Activated CD4-positive, alpha-beta memory T cell treated with anti-CD3 and anti-CD28 coated beads, Interleukin-2, amount 10 ng/mL, durations not matched to agents 7 days and 5 days (primary cell): ENCODE results near the gene AKTIP. TPM values are rescaled to one million over a fixed set of nuclear protein-coding genes. Genes with fewer than 3 reads are reported as not detected.
"Not testable (repeated sequence)": the region's sequence is repeated elsewhere in the genome, so short reads cannot be mapped to it uniquely, and the experiment has no call there.

ENCODE experiments used
- CTCF ChIA-PET: fragments of 350-600 bp; sonication (Branson Sonifier 250); formaldehyde crosslinking; loops from one replicate; lab custom pipeline; 2021; ENCODE audit warnings: antibody characterized with exemption, inconsistent platforms; lab: Charles Lee
- POLR2A ChIA-PET: fragments of 350-600 bp; sonication (Branson Sonifier 250); formaldehyde crosslinking; loops from one replicate; lab custom pipeline; 2021; ENCODE audit warnings: antibody characterized with exemption; lab: Charles Lee
- DNase-seq: peaks from one replicate; pipeline ENCODE4 v3.0.0-alpha.2; 2020
- H3K27ac Mint-ChIP-seq: one replicate; pipeline ENCODE4 v1.8.0; 2021; ENCODE audit warnings: mild to moderate bottlenecking, mixed read lengths
- H3K27me3 Mint-ChIP-seq: one replicate; pipeline ENCODE4 v1.8.0; 2021; ENCODE audit warnings: mixed read lengths
- H3K36me3 Mint-ChIP-seq: one replicate; pipeline ENCODE4 v1.8.0; 2021; ENCODE audit warnings: low read depth, mixed read lengths
- H3K4me1 Mint-ChIP-seq: one replicate; pipeline ENCODE4 v1.8.0; 2021; ENCODE audit warnings: mixed read lengths
- H3K4me3 Mint-ChIP-seq: one replicate; pipeline ENCODE4 v1.8.0; 2021; ENCODE audit warnings: mild to moderate bottlenecking, mixed read lengths
- H3K9me3 Mint-ChIP-seq: one replicate; pipeline ENCODE4 v1.8.0; 2021; ENCODE audit warnings: mixed read lengths
- total RNA-seq, 2 experiments: library from RNA; stranded (reverse); gene quantifications; one replicate each; pipeline ENCODE4 v1.2.3, GENCODE V29; 2021

AKTIP gene
- total RNA-seq, result 10 to 100 TPM; 53.3 to 57.0 TPM

DNA sequence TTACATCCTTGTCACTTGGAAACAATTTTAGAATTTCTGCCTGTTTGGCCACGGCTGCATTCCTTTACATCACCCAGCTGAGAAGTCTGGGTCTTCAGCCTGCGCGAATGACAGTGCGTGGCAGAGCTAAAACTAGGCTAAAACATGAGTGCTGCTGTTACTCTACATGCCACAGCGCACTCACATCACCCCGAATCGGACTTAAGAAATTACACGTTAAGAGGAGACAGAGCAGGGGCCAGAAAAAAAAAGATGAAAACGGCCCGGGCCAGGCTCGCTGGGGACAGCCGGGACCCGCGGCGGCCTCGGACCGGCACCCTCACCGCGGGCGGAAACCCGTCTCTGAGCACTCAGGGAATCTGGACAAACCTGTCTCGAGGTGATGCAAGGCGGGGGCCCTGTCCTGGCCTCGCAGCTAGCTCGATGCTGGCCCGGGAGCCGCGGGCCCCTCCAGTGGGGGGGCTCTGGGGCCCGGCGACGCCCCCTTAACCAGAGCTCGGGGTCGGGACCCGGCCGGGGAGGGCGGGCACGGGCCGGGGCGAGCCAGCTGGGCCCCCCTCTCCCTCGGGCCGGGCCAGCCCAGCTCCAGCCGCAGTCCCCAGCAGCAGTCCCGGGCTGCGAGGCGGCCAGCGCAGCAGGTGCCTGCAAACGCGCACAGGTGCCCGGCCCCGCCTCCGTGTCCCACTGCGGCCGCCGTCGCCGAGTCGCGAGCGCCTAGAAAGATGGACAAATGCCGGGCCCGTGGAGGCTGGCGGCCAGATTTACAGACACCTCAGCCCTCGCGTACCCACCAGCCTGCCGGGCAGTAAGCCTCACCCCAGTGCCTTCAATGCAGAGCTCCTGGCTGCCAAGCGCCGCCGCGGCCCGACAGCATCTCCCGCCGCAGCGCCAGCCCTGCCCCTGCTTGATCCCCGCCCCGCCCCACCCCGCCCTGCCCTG lies at the start of gene AKTIP:
TSS of gene AKTIP (minus strand) at position 879 of the 939 bp plus-strand sequence. CDS start 2,950 bp downstream, outside the sequence.
- Mint-ChIP-seq H3K4me1 (peaks cover 62% of the 10 kb centered on the region), H3K27me3 (no peaks in the 10 kb centered on the region), H3K27ac (peak within 1 kb of the TSS; percentile 92), H3K4me3 (peak within 1 kb of the TSS; percentile 99), H3K9me3 (no peaks in the 10 kb centered on the region), H3K36me3 (peaks cover 43% of the 10 kb centered on the region)
- ChIA-PET POLR2A (interaction anchor here (0.9 to 7.2 kb wide), 18 partner anchors 9 to 1427 kb away, joined by 3 to 125 read pairs (median 6); partner anchors contain the start of genes CHD9, FTO, RBL2 and RPGRIP1L), CTCF (interaction anchor here (1.0 to 3.3 kb wide), 5 partner anchors 13 to 448 kb away, joined by 3 to 17 read pairs (median 4); partner anchors contain the start of genes CHD9 and RBL2)
- DNase-seq, result peak; percentile 53

DNA sequence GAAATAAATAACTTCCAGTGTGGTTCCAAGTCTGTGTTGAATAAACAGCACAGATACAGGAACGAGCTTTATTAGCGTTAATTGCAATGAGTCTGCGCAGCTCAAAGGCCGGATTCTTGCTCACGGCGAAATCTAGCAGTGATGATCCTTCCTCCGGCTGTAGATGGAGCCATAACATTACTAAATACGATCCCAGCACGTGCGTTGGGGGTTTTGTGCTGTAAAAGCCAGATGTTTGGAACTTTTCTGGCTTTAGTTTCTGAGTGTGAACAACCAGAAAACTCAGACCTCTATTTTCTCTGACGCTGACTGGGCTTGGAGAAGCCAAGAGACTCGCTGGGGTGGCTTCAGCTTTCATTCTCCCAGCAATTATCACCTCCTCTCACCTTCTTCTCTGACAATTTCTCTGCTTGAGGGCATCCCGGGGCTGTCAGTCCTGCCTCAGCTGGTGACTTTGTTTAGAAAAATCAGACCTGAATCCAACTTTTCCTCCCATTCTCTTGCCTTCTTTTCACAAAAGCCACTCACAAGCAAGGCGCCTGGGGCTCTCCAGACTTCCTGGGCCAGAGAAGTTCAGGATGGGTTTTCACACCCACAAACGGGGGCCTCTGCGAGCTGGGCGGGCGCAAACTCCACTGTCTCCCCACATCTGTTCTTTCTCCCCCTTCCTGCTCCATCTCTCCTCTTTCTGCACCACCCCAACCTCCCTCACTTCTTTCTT lies 47.1 kb upstream of the AKTIP start:
- CTCF ChIA-PET, result interaction anchor here (0.6 to 2.8 kb wide), 38 partner anchors 9 to 1711 kb away, joined by 3 to 21 read pairs (median 4); partner anchors contain the start of genes CHD9, FTO, RBL2 and RPGRIP1L

DNA sequence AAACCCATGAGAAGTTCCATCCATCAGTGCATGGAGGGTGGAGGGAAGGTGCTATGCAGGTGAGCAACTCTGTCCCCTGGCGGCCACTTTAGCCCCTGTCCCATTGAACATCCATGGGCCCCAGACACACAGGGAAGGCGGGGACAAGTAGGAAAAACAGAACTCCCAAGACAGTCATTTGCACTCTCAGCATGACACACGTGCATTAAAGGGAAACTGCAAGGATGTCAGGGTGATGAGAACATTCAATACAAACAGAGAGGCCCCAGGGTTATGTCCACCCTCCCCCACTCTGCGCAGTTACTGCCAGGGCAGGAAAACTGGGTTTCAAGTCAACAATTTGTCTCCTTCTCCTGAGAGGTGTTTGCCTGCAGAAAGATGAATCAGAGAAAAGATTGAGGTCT lies 44.0 kb upstream of the AKTIP start:
- Mint-ChIP-seq H3K36me3 (no peaks in the 10 kb centered on the region), H3K27me3 (peaks cover 13% of the 10 kb centered on the region), H3K4me1 (peaks cover 34% of the 10 kb centered on the region), H3K9me3 (no peaks in the 10 kb centered on the region), H3K4me3 (no peak overlapping the region), H3K27ac (no peak overlapping the region)
- ChIA-PET CTCF (interaction anchor here (2.2 kb wide), 1 partner anchor 11 kb away, joined by 6 read pairs; no protein-coding TSS in a partner anchor), POLR2A (no interaction called here)
- no peak for DNase-seq

More for the DNA sequence above, 47.1 kb upstream of the AKTIP start:
- DNase-seq, result peak; percentile 60
- Mint-ChIP-seq H3K9me3 (no peaks in the 10 kb centered on the region), H3K4me1 (peaks cover 26% of the 10 kb centered on the region), H3K27ac (no peak overlapping the region), H3K36me3 (no peaks in the 10 kb centered on the region), H3K4me3 (no peak overlapping the region), H3K27me3 (peaks cover 8% of the 10 kb centered on the region)
- POLR2A ChIA-PET, result interaction anchor here (0.7 to 1.1 kb wide), 3 partner anchors 46 to 639 kb away, joined by 3 read pairs; partner anchors contain the start of gene AKTIP

DNA sequence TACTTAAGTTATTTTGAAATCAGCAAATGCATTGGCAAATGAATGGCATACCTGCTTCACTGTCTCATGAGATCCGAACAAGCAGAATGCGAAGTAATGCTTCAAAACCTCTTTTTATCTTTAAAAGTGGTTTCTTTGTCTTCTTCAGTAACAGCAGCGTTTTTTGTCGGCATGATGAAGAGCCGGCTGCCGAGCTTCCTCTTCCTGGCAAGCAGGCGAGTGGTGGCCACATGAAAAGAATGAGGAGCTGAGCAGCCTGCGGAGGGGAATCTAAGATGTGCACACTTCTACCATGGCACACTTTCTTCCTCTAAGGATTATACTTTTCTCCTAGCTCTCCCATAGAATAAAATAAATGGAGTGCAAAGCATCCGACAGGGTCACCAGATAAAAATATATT lies 42.4 kb upstream of the AKTIP start:
- no peaks in the 10 kb centered on the region for H3K36me3 Mint-ChIP-seq
- H3K4me3 Mint-ChIP-seq, result no peak overlapping the region
- POLR2A ChIA-PET, result interaction anchor here (1.0 to 1.4 kb wide), 2 partner anchors 27 to 42 kb away, joined by 3 to 11 read pairs; no protein-coding TSS in a partner anchor
- H3K27ac Mint-ChIP-seq, result peak overlapping the region; percentile 2
- CTCF ChIA-PET, result interaction anchor here (0.7 to 2.2 kb wide), 4 partner anchors 9 to 490 kb away, joined by 3 to 8 read pairs (median 6); partner anchors contain the start of gene CHD9
- peaks cover 29% of the 10 kb centered on the region for H3K4me1 Mint-ChIP-seq
- peaks cover 13% of the 10 kb centered on the region for H3K27me3 Mint-ChIP-seq
- H3K9me3 Mint-ChIP-seq, result no peaks in the 10 kb centered on the region
- DNase-seq, result peak; percentile 35

DNA sequence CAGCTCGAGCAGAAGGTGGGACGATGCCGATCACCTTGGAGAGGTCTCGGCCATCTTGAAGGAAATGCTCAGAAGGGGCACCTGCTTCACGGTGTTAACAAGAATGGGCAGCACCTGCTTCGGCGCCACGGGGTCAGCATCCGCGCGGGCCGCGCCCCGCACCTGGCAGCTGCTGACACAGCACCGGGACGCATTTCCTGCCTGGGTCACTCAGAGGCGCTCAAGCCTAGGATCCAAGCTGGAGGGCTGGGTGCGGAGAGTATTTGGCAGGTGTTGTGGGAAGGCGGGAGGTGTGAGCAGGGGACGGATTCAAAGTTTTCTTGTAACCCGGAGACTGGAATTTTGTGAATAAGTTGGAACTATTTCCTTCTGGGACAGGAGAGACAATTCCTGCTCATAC lies 39.3 kb upstream of the AKTIP start:
- no peak for DNase-seq
- Mint-ChIP-seq H3K9me3 (no peaks in the 10 kb centered on the region), H3K4me3 (no peak overlapping the region), H3K27ac (no peak overlapping the region), H3K36me3 (no peaks in the 10 kb centered on the region), H3K27me3 (peaks cover 7% of the 10 kb centered on the region), H3K4me1 (peaks cover 24% of the 10 kb centered on the region)
- ChIA-PET POLR2A (no interaction called here), CTCF (interaction anchor here (0.9 kb wide), 1 partner anchor 9 kb away, joined by 4 read pairs; no protein-coding TSS in a partner anchor)

DNA sequence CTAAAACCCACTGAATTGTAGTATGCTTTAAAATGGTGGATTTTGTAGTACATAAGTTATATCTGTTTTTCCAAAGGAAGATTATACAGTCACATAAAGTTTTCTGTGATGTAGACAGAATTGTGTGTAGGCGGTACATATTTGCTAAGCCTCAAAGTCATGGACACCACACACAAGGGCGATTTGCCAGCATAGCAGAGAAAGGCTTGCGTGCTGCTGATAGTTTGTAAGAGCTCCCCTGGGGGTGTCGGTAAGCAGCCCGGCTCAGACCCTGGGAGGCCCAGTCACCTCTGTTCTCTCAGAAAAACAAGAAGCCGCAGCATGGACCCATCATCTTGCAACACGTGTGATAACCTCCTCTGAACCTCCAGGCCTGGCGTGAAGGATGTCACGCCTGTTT lies 38.3 kb upstream of the AKTIP start:
- Mint-ChIP-seq H3K27me3 (peaks cover 7% of the 10 kb centered on the region), H3K4me1 (peaks cover 21% of the 10 kb centered on the region), H3K4me3 (no peak overlapping the region), H3K36me3 (no peaks in the 10 kb centered on the region), H3K27ac (no peak overlapping the region), H3K9me3 (no peaks in the 10 kb centered on the region)
- POLR2A ChIA-PET, result no interaction called here
- CTCF ChIA-PET, result interaction anchor here (0.9 to 1.2 kb wide), 2 partner anchors 9 to 10 kb away, joined by 4 read pairs; no protein-coding TSS in a partner anchor
- DNase-seq, result no peak

DNA sequence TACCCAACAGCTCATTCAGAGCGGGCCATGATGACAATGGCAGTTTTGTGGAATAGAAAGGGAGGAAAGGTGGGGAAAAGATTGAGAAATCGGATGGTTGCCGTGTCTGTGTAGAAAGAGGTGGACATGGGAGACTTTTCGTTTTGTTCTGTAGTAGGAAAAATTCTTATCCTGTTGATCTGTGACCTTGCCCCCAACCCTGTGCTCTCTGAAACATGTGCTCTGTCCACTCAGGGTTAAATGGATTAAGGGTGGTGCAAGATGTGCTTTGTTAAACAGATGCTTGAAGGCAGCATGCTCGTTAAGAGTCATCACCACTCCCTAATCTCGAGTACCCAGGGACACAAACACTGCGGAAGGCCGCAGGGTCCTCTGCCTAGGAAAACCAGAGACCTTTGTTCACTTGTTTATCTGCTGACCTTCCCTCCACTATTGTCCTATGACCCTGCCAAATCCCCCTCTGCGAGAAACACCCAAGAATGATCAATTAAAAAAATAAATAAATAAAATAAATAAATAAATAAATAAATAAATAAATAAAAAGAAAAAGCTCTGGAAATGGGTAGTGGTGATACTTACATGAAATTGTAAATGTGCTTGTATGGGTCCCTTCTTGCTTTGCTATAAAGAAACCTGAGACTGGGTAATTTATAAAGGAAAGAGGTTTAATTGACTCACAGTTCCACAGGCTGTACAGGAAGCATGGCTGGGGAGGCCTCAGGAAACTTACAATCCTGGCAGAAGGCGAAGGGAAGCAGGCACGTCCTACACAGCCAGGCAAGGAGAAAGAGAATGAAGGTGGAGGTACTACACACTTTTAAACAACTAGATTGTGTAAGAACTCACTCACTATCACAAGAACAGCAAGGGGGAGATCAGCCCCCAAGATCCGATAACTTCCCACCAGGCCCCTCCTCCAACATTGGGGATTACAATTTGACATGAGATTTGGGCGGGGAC lies 37.0 kb upstream of the AKTIP start:
- H3K4me3 Mint-ChIP-seq, POLR2A ChIA-PET: not testable (repeated sequence)

DNA sequence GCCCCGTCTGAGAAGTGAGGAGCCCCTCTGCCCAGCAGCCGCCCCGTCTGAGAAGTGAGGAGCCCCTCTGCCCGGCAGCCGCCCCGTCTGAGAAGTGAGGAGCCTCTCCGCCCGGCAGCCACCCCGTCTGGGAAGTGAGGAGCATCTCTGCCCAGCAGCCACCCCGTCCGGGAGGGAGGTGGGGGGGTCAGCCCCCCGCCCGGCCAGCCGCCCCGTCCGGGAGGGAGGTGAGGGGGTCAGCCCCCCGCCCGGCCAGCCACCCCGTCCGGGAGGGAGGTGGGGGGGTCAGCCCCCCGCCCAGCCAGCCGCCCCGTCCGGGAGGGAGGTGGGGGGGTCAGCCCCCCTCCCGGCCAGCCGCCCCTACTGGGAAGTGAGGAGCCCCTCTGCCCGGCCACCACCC lies 36.3 kb upstream of the AKTIP start:
- POLR2A ChIA-PET, CTCF ChIA-PET, DNase-seq, H3K36me3 Mint-ChIP-seq, H3K27me3 Mint-ChIP-seq, H3K4me3 Mint-ChIP-seq, H3K27ac Mint-ChIP-seq, H3K9me3 Mint-ChIP-seq: not testable (repeated sequence)
- peaks cover 22% of the 10 kb centered on the region for H3K4me1 Mint-ChIP-seq

More for the DNA sequence above, 37.0 kb upstream of the AKTIP start:
- not testable (repeated sequence) for DNase-seq, H3K9me3 Mint-ChIP-seq, H3K27me3 Mint-ChIP-seq, H3K36me3 Mint-ChIP-seq, H3K27ac Mint-ChIP-seq
- CTCF ChIA-PET, result interaction anchor here (1.2 kb wide), 1 partner anchor 10 kb away, joined by 4 read pairs; no protein-coding TSS in a partner anchor
- peaks cover 22% of the 10 kb centered on the region for H3K4me1 Mint-ChIP-seq

DNA sequence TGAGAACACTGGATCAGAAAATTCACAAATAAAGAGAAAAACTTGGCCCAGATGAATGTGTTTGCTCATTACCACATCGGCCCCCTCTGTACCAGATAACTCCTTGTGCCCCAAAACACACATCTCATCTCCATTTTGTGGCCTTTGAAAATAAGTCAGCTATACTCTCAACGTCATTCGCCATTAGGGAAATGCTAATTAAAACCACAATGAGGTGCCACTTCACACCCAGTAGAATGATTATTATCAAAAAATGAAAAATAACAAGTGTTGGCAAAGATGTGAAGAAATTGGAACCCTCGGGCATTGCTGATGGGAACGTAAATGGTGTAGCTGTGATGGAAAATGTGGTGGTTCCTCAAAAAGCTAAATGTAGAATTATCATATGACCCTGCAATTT lies 34.6 kb upstream of the AKTIP start:
- no peak overlapping the region for H3K27ac Mint-ChIP-seq
- H3K36me3 Mint-ChIP-seq, result no peaks in the 10 kb centered on the region
- ChIA-PET CTCF (interaction anchor here (2.7 kb wide), 1 partner anchor 12 kb away, joined by 21 read pairs; no protein-coding TSS in a partner anchor), POLR2A (interaction anchor here (0.9 kb wide), 1 partner anchor 103 kb away, joined by 3 read pairs; the partner anchor contains the start of gene RBL2)
- H3K27me3 Mint-ChIP-seq, result no peaks in the 10 kb centered on the region
- H3K4me1 Mint-ChIP-seq, result peaks cover 27% of the 10 kb centered on the region
- no peak overlapping the region for H3K4me3 Mint-ChIP-seq
- H3K9me3 Mint-ChIP-seq, result no peaks in the 10 kb centered on the region
- no peak for DNase-seq

DNA sequence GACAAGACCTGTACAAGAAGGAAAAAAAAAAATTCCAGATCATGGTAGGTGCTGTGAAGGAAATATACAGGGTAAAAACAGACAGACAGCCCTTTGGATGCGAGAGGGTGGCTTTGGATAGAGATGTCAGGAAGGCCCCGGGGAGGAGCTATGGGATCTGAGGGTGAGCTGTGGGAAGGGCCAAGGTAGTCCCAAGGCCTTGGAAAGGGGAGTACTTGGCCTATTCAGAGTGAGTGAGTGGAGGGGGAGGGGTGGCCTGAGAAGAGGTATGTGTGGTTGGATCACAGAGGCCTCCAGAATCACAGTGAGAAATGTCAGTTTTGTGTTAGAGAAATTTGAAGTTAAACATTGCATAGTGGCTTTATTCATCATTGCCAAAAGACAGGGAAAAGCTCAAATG lies 31.2 kb upstream of the AKTIP start:
- Mint-ChIP-seq H3K36me3 (no peaks in the 10 kb centered on the region), H3K4me3 (no peak overlapping the region), H3K27ac (peak overlapping the region; percentile 30), H3K4me1 (peaks cover 27% of the 10 kb centered on the region), H3K27me3 (no peaks in the 10 kb centered on the region), H3K9me3 (no peaks in the 10 kb centered on the region)
- ChIA-PET POLR2A (interaction anchor here (1.3 kb wide), 1 partner anchor 31 kb away, joined by 7 read pairs; the partner anchor contains the start of gene AKTIP), CTCF (interaction anchor here (1.4 kb wide), 1 partner anchor 16 kb away, joined by 5 read pairs; no protein-coding TSS in a partner anchor)
- no peak for DNase-seq

DNA sequence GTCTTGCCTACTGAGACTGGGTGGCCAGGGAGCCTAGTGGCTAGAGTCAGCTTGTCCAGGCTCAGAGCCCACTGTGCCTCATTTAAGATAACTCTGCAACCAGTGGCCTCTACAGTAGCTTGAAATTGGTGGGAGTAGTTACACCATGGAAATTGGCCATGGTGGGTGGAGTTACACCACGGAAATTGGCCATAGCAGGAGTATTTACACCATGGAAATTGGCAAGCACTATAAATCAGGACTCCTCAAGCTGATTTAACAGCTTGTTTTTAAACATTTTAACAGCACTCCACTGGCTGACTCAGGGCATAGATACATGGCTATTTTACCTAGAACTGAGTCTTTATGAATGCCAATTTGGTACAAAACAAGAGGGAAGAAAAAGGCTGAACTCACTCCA lies 27.7 kb upstream of the AKTIP start:
- ChIA-PET CTCF (interaction anchor here (0.6 to 2.5 kb wide), 4 partner anchors 17 to 302 kb away, joined by 3 to 6 read pairs (median 4); no protein-coding TSS in a partner anchor), POLR2A (interaction anchor here (1.7 to 2.1 kb wide), 2 partner anchors 12 to 27 kb away, joined by 3 to 6 read pairs; no protein-coding TSS in a partner anchor)
- Mint-ChIP-seq H3K4me1 (peaks cover 17% of the 10 kb centered on the region), H3K4me3 (no peak overlapping the region), H3K27ac (no peak overlapping the region), H3K36me3 (no peaks in the 10 kb centered on the region), H3K9me3 (no peaks in the 10 kb centered on the region), H3K27me3 (no peaks in the 10 kb centered on the region)
- DNase-seq, result no peak
